Mesendoderm (in vitro differentiated cells): ENCODE results near the gene CLK4. TPM values are rescaled to one million over a fixed set of nuclear protein-coding genes. Genes with fewer than 3 reads are reported as not detected.

Source experiments
- DNase-seq: peaks from one replicate; pipeline ENCODE4 v3.0.0; 2013
- H2AK5ac ChIP-seq: 2 replicates; pipeline ENCODE4 v1.6.1; 2013; ENCODE audit warnings: low read length, inconsistent platforms
- H2BK120ac ChIP-seq: 2 replicates; pipeline ENCODE4 v1.6.1; 2013; ENCODE audit warnings: low read depth, mild to moderate bottlenecking, low read length, moderate library complexity, mixed read lengths
- H2BK15ac ChIP-seq: replicated peaks from 2 replicates; pipeline ENCODE4 v1.6.1; 2013; ENCODE audit warnings: low read depth, mild to moderate bottlenecking, moderate library complexity
- H2BK5ac ChIP-seq: 2 replicates; pipeline ENCODE4 v1.6.1; 2013; ENCODE audit warnings: low read length, inconsistent platforms
- H3K18ac ChIP-seq: 2 replicates; pipeline ENCODE4 v1.6.1; 2013; ENCODE audit warnings: mild to moderate bottlenecking, low read length, mixed read lengths
- H3K23ac ChIP-seq: one replicate; pipeline ENCODE4 v1.6.1; 2013; ENCODE audit warnings: low read length
- H3K27ac ChIP-seq: 2 replicates; pipeline ENCODE4 v1.5.1; 2013; ENCODE audit warnings: low read depth, mild to moderate bottlenecking, inconsistent platforms, low read length, moderate library complexity
- H3K27me3 ChIP-seq: 2 replicates; pipeline ENCODE4 v1.6.1; 2013; ENCODE audit warnings: low read length, control low read depth, mild to moderate bottlenecking, inconsistent platforms; ENCODE audit not compliant: insufficient read depth, poor library complexity
- H3K36me3 ChIP-seq: 2 replicates; pipeline ENCODE4 v1.6.1; 2013; ENCODE audit warnings: low read length, inconsistent platforms; ENCODE audit not compliant: control insufficient read depth, insufficient read depth
- H3K4ac ChIP-seq: one replicate; pipeline ENCODE4 v1.6.1; 2013; ENCODE audit warnings: low read depth, mild to moderate bottlenecking, low read length, moderate library complexity
- H3K4me1 ChIP-seq: 2 replicates; pipeline ENCODE4 v1.6.1; 2013; ENCODE audit warnings: low read depth, low read length, inconsistent platforms; ENCODE audit not compliant: control insufficient read depth
- H3K4me2 ChIP-seq: 2 replicates; pipeline ENCODE4 v1.6.1; 2013; ENCODE audit warnings: low read length
- H3K4me3 ChIP-seq: 2 replicates; pipeline ENCODE4 v1.5.1; 2013; ENCODE audit warnings: mild to moderate bottlenecking, low read length
- H3K56ac ChIP-seq: one replicate; pipeline ENCODE4 v1.6.1; 2013; ENCODE audit warnings: low read length
- H3K79me1 ChIP-seq: 2 replicates; pipeline ENCODE4 v1.6.1; 2013; ENCODE audit warnings: low read length, inconsistent platforms
- H3K79me2 ChIP-seq: 2 replicates; pipeline ENCODE4 v1.6.1; 2013; ENCODE audit warnings: mild to moderate bottlenecking, low read length; ENCODE audit not compliant: control insufficient read depth, insufficient read depth
- H3K9ac ChIP-seq: 2 replicates; pipeline ENCODE4 v1.6.1; 2013; ENCODE audit warnings: low read length, inconsistent platforms
- H4K5ac ChIP-seq: one replicate; pipeline ENCODE4 v1.6.1; 2013; ENCODE audit warnings: low read length
- H4K8ac ChIP-seq: one replicate; pipeline ENCODE4 v1.6.1; 2013; ENCODE audit warnings: low read depth, mild to moderate bottlenecking, control low read depth, low read length, moderate library complexity
- WGBS: extraction: QIAGEN DNeasy Blood & Tissue Kit; methylation state at CpG from one replicate; pipeline ENCODE4 v1.1.7; 2013; ENCODE audit warnings: low lambda C conversion rate, missing lambda C conversion rate; ENCODE audit not compliant: insufficient coverage; ENCODE audit errors: extremely low coverage; 5-methylcytosine and 5-hydroxymethylcytosine counted together
- polyA plus RNA-seq, 2 experiments: library from polyadenylated mRNA; stranded (reverse); fragments of 200-250 nt; gene quantifications; one replicate each; pipeline ENCODE4 v1.2.3, GENCODE V29; 2013

Gene CLK4
- polyA plus RNA-seq (2013, experiment 1 of 2): 5.7 TPM
- 5.2 TPM for polyA plus RNA-seq (2013, experiment 2 of 2)

DNA sequence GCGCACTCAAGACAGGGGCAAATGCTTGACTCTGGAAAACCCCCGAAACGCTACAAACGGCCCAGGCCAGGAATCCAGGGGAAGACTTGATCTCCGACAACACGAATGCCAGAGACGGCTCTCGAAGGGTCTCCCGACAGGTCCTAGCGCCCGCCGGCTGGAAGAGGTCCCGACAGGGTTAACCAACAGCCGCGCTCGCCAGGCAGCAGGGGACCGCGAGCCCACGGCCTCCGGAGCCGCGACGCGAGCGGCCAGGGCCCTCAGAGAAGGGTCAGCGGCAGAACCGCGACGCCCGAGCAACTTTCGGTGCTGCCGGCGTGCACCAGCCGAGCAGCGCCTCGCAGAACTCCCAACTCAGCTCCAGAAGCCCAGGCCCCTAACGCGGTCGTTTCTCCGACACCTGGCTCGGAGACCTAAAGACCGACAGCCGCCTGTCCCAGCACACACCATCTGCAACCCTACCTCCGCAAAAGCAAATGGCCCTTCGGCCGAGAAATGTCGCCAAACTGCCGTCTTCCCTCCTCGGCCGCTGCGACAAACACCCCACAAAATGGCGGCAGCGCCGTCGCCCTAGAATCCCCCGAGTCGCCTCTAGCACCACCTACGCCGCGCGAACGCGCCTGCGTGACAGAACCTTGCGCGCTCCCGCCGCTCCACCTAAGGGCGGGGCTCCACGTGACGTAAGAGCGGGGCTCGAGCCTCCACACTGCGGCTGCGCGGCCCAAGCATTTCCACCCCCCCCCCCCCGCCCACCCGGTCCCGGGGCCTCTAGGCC lies at the start of gene CLK4:
TSS of gene CLK4 (minus strand) at position 567 of the 775 bp plus-strand sequence. CDS start 3,634 bp downstream, outside the sequence.
- no peaks in the 10 kb centered on the region for H3K27me3 ChIP-seq
- peaks cover 20% of the 10 kb centered on the region for H3K79me2 ChIP-seq
- H4K8ac ChIP-seq: peak within 1 kb of the TSS; percentile 98
- H3K4ac ChIP-seq: peak within 1 kb of the TSS; percentile 88
- H3K18ac ChIP-seq: peak within 1 kb of the TSS; percentile 89
- peak within 1 kb of the TSS; percentile 83 for H3K9ac ChIP-seq
- H3K27ac ChIP-seq: peak within 1 kb of the TSS; percentile 45
- peak within 1 kb of the TSS; percentile 65 for H4K5ac ChIP-seq
- H3K23ac ChIP-seq: peak within 1 kb of the TSS; percentile 51
- H3K56ac ChIP-seq: peak within 1 kb of the TSS; percentile 92
- H3K36me3 ChIP-seq: no peaks in the 10 kb centered on the region
- peak within 1 kb of the TSS; percentile 79 for H3K4me3 ChIP-seq
- H2AK5ac ChIP-seq: no peak within 1 kb of the TSS
- H2BK15ac ChIP-seq: no peak within 1 kb of the TSS
- no peak within 1 kb of the TSS for H2BK120ac ChIP-seq
- peaks cover 2% of the 10 kb centered on the region for H3K4me1 ChIP-seq
- WGBS: no CpG with 5 or more reads among the region's 79 CpGs
- H3K79me1 ChIP-seq: peaks cover 3% of the 10 kb centered on the region
- DNase-seq: peak; percentile 96
- H3K4me2 ChIP-seq: peak within 1 kb of the TSS; percentile 72
- peak within 1 kb of the TSS; percentile 14 for H2BK5ac ChIP-seq

DNA sequence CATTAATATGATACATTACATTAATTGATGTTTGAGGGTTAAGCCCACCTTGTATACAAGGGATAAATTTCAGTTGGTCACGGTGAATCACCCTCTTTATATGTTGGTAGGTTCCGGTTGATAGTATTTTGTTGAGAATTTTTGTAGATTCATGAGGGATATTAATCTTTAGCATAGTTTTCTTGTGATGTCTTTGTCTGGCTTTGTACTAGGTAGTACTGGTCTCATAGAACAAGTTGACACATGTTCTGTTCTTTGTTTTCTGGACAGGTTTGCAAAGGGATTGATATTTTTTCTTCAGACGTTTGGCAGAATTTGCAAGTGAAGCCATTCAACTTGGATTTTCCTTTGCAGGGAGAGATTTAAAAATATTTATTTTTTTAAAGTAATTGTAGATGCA lies 49.1 kb upstream of the CLK4 start:
- Histone ChIP-seq H3K18ac (no peak overlapping the region), H3K4me1 (no peaks in the 10 kb centered on the region)
- WGBS: no CpG with 5 or more reads among the region's 3 CpGs

GRCh38 chr5:178674334-178674733 lies 47.5 kb upstream of the CLK4 start:
- Histone ChIP-seq H3K4me1 (no peaks in the 10 kb centered on the region), H2BK5ac (no peak overlapping the region), H3K36me3 (no peaks in the 10 kb centered on the region), H3K4me3 (no peak overlapping the region), H3K4me2 (no peak overlapping the region), H3K4ac (no peak overlapping the region), H3K9ac (no peak overlapping the region), H3K56ac (no peak overlapping the region), H3K79me1 (no peaks in the 10 kb centered on the region), H3K23ac (no peak overlapping the region), H4K5ac (no peak overlapping the region), H3K79me2 (no peaks in the 10 kb centered on the region), H2BK15ac (no peak overlapping the region), H3K18ac (no peak overlapping the region), H2AK5ac (no peak overlapping the region), H3K27me3 (no peaks in the 10 kb centered on the region), H3K27ac (no peak overlapping the region), H4K8ac (no peak overlapping the region), H2BK120ac (no peak overlapping the region)
- DNase-seq: no peak

More for the DNA sequence above, 49.1 kb upstream of the CLK4 start:
- H3K36me3 ChIP-seq: no peaks in the 10 kb centered on the region
- H3K4me3 ChIP-seq: no peak overlapping the region
- H3K23ac ChIP-seq: no peak overlapping the region
- no peaks in the 10 kb centered on the region for H3K79me2 ChIP-seq
- H3K27me3 ChIP-seq: no peaks in the 10 kb centered on the region
- no peak overlapping the region for H2BK15ac ChIP-seq
- H3K79me1 ChIP-seq: no peaks in the 10 kb centered on the region
- no peak overlapping the region for H3K56ac ChIP-seq
- H2BK5ac ChIP-seq: no peak overlapping the region
- H3K4me2 ChIP-seq: no peak overlapping the region
- no peak overlapping the region for H4K5ac ChIP-seq
- no peak for DNase-seq
- H4K8ac ChIP-seq: no peak overlapping the region
- no peak overlapping the region for H2AK5ac ChIP-seq
- H2BK120ac ChIP-seq: no peak overlapping the region
- no peak overlapping the region for H3K4ac ChIP-seq
- H3K27ac ChIP-seq: no peak overlapping the region
- H3K9ac ChIP-seq: no peak overlapping the region

DNA sequence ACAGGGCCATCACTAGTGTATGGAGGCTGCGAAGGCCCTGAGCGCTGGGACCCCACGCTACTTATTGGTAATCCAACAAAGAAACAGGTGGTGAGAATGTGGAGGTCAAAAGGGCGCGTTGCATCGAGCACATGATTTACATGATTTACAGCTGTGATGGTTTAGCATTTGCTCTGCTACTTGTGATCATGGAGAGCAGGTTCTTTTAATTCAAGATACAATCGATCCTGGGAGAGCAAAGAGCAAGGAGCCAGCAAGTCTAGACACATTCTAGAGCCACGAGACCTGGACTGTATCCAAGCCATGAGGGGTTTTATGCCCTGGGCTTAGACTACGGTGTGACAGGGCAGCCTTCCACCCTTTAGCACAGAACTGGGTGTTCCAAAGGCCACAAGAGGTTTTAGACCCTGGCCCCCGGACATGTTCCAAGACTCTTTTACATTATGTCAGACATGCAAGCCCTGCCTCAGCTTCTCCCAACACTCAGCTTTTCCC lies 47.0 kb upstream of the CLK4 start:
- Histone ChIP-seq H3K36me3 (no peaks in the 10 kb centered on the region), H3K27me3 (no peaks in the 10 kb centered on the region), H3K4me1 (no peaks in the 10 kb centered on the region), H4K8ac (no peak overlapping the region), H2AK5ac (no peak overlapping the region), H2BK120ac (no peak overlapping the region), H3K4me2 (no peak overlapping the region), H2BK5ac (no peak overlapping the region), H3K56ac (no peak overlapping the region), H3K4ac (no peak overlapping the region), H3K79me1 (no peaks in the 10 kb centered on the region), H2BK15ac (no peak overlapping the region), H3K27ac (no peak overlapping the region), H3K23ac (no peak overlapping the region), H4K5ac (no peak overlapping the region), H3K9ac (no peak overlapping the region), H3K79me2 (no peaks in the 10 kb centered on the region), H3K18ac (no peak overlapping the region), H3K4me3 (no peak overlapping the region)
- no CpG with 5 or more reads among the region's 10 CpGs for WGBS
- DNase-seq: no peak

GRCh38 chr5:178672630-178673029 lies 45.8 kb upstream of the CLK4 start:
- Histone ChIP-seq H4K5ac (no peak overlapping the region), H3K79me2 (no peaks in the 10 kb centered on the region), H2AK5ac (no peak overlapping the region), H2BK120ac (no peak overlapping the region), H3K79me1 (no peaks in the 10 kb centered on the region), H2BK15ac (no peak overlapping the region), H2BK5ac (no peak overlapping the region), H3K4ac (no peak overlapping the region), H3K27ac (no peak overlapping the region), H3K36me3 (no peaks in the 10 kb centered on the region), H3K27me3 (no peaks in the 10 kb centered on the region), H3K4me2 (no peak overlapping the region), H3K18ac (no peak overlapping the region), H3K4me3 (no peak overlapping the region), H3K56ac (no peak overlapping the region), H3K4me1 (no peaks in the 10 kb centered on the region), H3K23ac (no peak overlapping the region), H4K8ac (no peak overlapping the region), H3K9ac (no peak overlapping the region)
- no peak for DNase-seq
- WGBS: no CpG with 5 or more reads among the region's 4 CpGs
